ENCODE results near the gene UBE2E2.

Gene UBE2E2

GRCh38 chr3:23552506-23552905, 349.4 kb downstream of the UBE2E2 start:
- no peak for DNase-seq

- no peak for DNase-seq
Measured at GRCh38 chr3:23553353-23553752, 350.2 kb downstream of the UBE2E2 start.

- DNase-seq: no peak
Measured at GRCh38 chr3:23565041-23565775, 362.1 kb downstream of the UBE2E2 start.

GRCh38 chr3:23566499-23566898, 363.4 kb downstream of the UBE2E2 start:
- no peak for DNase-seq

GRCh38 chr3:23567917-23568316, 364.8 kb downstream of the UBE2E2 start:
- DNase-seq: no peak

GRCh38 chr3:23573827-23574226, 370.7 kb downstream of the UBE2E2 start:
- no peak for DNase-seq

- DNase-seq: no peak
Measured at GRCh38 chr3:23574822-23575315, 371.7 kb downstream of the UBE2E2 start.

GRCh38 chr3:23575697-23576096, 372.6 kb downstream of the UBE2E2 start:
- no peak for DNase-seq

- no peak for DNase-seq
Measured at GRCh38 chr3:23576379-23576959, 373.3 kb downstream of the UBE2E2 start.

- DNase-seq: no peak
Measured at GRCh38 chr3:23580096-23580713, 377.1 kb downstream of the UBE2E2 start.

GRCh38 chr3:23583980-23584740, 381.0 kb downstream of the UBE2E2 start:
- DNase-seq: no peak

GRCh38 chr3:23587513-23587912, 384.4 kb downstream of the UBE2E2 start:
- no peak for DNase-seq

GRCh38 chr3:23588547-23588946, 385.4 kb downstream of the UBE2E2 start:
- DNase-seq: no peak

- no peak for DNase-seq
Measured at GRCh38 chr3:23589602-23590001, 386.5 kb downstream of the UBE2E2 start.

GRCh38 chr3:23590424-23591273, 387.5 kb downstream of the UBE2E2 start:
- no peak for DNase-seq

GRCh38 chr3:23591374-23591773, 388.2 kb downstream of the UBE2E2 start:
- no peak for DNase-seq

GRCh38 chr3:23592961-23593931, 390.1 kb downstream of the UBE2E2 start:
- DNase-seq: no peak

- DNase-seq: no peak
Measured at GRCh38 chr3:23594066-23594465, 390.9 kb downstream of the UBE2E2 start.

GRCh38 chr3:23594894-23595670, 392.0 kb downstream of the UBE2E2 start:
- DNase-seq: no peak

- no peak for DNase-seq
Measured at GRCh38 chr3:23595851-23596250, 392.7 kb downstream of the UBE2E2 start.

Data from NCI-H2171 treated with DMSO at 0.1 percent for 48 hours (cell line).